GM18951 (cell line): Measurements from ENCODE around the gene SUGCT.

ENCODE experiments used
- POLR2A ChIP-seq: IDR thresholded peaks from 4 replicates; pipeline ENCODE4 v1.6.1; 2011; ENCODE audit warnings: mild to moderate bottlenecking; ENCODE audit not compliant: insufficient read length, insufficient read depth; ENCODE audit errors: extremely low read depth
- in situ Hi-C: fragments of 300-500 bp; cut with MboI; formaldehyde crosslinking; loops from one replicate; pipeline ENCODE4 v1.12.0; 2022; ENCODE audit warnings: low sequenced_read_pairs, mixed read lengths, inconsistent platforms; ENCODE audit not compliant: unreplicated experiment

The SUGCT gene

GRCh38 chr7:40526951-40527715, 392.3 kb downstream of the SUGCT start:
- in situ Hi-C loops, result no loop called here
- no peak for TF ChIP-seq POLR2A

GRCh38 chr7:40527723-40528122, 392.9 kb downstream of the SUGCT start:
- TF ChIP-seq POLR2A, result no peak
- in situ Hi-C loops, result no loop called here

DNA sequence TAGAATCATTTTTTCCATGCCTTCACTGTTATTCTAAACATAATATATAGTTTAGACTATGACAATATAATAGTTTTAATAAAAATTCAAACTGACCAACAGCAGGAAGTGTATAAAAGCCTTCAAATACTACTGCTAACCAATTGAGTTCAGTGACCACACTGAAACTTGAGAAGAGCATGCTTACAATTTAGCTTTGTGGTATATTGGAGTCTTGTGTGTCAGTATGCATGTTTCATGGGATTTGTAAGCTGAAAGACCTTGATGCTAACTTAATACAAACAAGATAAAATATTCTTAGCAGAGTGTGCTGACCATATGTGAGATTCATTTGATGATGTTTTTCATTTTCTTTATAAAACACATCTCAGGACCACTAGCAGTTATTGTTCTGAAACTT, 395.5 kb downstream of the SUGCT start:
- in situ Hi-C loops, result no loop called here
- no peak for TF ChIP-seq POLR2A

GRCh38 chr7:40531956-40532355, 397.2 kb downstream of the SUGCT start:
- TF ChIP-seq POLR2A, result no peak
- in situ Hi-C loops, result no loop called here

DNA sequence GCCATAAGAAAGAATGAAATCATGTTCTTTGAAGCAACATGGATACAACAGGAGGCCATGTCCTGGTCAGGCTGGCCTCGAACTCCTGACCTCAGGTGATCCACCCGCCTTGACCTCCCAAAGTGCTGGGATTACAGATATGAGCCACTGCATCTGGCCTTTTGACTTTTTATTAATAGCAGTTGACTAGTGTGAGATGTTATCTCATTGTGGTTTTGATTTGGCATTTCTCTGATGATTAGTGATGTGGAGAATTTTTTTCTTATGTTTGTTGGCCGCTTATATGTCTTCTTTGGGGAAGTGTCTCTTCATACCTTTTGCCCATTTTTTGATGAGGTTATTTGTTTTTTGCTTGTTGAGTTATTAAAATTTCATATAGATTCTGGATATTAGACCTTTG, 400.9 kb downstream of the SUGCT start:
- in situ Hi-C loops, result no loop called here

DNA sequence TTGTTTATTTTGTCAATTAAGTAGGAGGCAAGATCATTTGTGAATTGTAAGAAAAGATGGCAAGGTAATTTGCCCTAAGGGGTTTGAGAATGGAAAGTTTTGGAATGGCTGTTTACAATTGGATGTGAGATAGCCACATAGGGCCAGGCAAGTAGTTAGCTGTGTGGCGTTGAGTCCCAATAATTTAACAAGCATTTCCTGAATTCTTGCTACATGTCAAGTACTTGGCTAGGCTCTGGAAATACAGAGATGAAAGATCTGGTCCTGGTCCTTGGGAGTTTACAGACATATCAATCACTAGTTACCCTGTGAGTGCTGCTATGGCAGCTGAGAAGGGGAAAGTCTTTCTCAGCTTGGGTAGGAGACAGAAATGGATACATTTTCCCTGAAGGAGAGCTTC, 401.6 kb downstream of the SUGCT start:
- in situ Hi-C loops, result no loop called here
- no peak for TF ChIP-seq POLR2A

More for the DNA sequence above, 400.9 kb downstream of the SUGCT start:
- TF ChIP-seq POLR2A, result no peak

GRCh38 chr7:40538281-40538680, 403.5 kb downstream of the SUGCT start:
- in situ Hi-C loops, result no loop called here
- no peak for TF ChIP-seq POLR2A

GRCh38 chr7:40541336-40541735, 406.5 kb downstream of the SUGCT start:
- in situ Hi-C loops, result no loop called here
- TF ChIP-seq POLR2A, result no peak

DNA sequence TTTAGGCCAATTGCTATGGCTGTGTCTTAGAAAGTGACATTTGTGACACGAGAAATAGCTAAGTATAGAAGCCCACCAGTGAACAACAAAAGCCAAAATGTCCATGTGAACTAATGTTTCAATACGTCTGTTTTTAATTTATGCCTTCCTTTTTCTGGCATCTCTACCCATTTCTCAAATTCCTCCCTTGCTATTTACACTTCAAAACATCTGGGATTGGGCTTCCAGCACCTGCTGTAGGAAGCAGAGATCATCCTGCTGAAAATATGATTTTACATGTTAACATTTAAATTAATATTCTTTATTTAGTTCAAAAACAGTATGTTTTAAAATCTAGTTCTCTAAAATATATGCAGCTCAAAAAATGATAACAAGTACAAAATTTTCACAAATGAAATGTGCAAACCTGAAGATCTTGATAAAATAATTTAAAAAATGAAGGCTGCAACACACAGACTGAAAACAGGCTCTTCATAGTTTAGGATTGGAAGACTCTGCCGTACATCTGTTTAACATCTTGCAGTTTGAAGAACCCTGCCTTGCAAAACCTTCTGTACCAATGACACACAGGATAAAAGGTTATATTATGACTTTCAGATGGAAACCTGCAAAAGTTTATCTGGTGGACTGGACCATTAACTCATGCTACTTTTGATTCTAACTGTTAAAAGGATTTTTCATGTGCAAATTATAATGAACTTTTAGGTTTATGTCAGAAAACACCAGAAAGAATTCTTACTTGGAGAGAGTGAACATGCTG, 408.4 kb downstream of the SUGCT start:
- in situ Hi-C loops, result no loop called here
- no peak for TF ChIP-seq POLR2A

GRCh38 chr7:40544221-40544723, 409.5 kb downstream of the SUGCT start:
- in situ Hi-C loops, result no loop called here
- TF ChIP-seq POLR2A, result no peak

DNA sequence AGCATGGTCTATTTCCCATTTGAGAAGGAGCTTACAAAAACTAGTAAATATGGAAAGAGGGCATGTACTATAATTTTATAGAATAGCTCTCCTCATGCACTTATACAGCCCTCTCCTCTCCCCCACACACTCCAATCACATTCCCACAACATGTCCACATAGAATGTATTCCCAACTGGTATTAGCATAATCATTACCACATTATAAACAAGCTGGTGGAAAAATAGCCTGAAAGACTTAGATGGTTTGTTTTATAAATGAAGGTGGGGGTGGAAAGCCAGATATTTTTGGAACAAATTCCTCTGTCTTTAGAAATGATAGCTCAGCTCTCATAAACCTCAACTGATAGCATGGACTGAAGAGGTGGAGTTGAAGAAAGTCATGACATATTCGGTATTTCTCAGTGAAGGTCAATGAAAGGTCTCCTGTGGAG, 410.1 kb downstream of the SUGCT start:
- in situ Hi-C loops, result no loop called here
- no peak for TF ChIP-seq POLR2A

DNA sequence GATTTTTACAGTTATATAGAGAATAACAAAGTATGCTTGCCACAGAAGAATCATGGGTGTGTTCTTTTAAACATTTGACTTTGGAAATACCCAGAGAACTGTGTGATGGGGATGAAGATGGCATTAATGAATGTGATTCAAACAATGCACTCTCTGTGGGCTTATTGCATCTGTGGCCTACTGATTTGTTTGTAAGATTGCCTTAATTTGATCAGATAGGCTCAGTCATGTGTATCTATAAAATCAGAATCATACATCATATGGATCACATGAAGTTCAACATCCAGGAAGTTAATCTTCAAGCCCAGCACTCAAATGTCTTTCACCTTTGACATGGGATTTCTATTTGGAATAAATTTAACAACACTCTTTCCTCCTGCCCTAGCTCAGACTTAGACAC, 410.9 kb downstream of the SUGCT start:
- TF ChIP-seq POLR2A, result no peak
- in situ Hi-C loops, result no loop called here

- in situ Hi-C loops, result no loop called here
Observed at GRCh38 chr7:40546616-40547501, 412.1 kb downstream of the SUGCT start.

More at GRCh38 chr7:40546616-40547501, 412.1 kb downstream of the SUGCT start:
- TF ChIP-seq POLR2A, result no peak
